ENCODE results near the gene FAM180A. TPM values are rescaled to one million over a fixed set of nuclear protein-coding genes. Genes with fewer than 3 reads are reported as not detected.

Gene FAM180A
- total and polyA plus RNA-seq, 9 of the 15 experiments (the other 6 are each of a cell fraction or from before 2014, with no cell fraction given) = not detected

DNA sequence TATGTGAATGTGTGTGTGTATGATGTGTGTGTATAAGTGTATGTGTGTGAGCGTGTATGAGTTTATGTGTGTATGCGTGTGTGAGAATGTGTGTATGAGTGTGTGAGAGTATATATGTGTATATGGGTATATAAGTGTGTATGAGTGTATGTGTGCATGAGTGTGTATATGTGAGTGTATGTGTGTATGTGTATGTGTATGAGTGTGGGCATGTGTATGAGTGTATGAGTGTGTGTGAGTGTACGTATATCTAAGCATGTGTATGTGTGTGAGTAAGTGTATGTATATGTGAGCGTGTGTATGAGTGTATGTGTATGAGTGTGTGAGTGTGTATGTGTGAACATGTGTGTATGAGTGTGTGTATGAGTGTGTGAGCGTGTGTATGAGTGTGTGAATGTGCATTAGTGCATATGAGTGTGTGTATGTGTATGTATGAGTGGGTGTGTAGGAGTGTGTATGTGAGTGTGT is 33.5 kb downstream of the FAM180A start (continued):
- peak; percentile 56 to 65; a peak in 2 of 4 replicates for TF ChIP-seq MLLT1 (IDR thresholded peaks at IDR 0.05)
- TF ChIP-seq HDAC1 (IDR thresholded peaks at IDR 0.05) = 0 out of 4 replicates have a peak, but pooled peaks of 1 of the 2 experiments have one; percentile 12
- TF ChIP-seq ELF4 (CRISPR knock-in tag; IDR thresholded peaks at IDR 0.05) = peak; percentile 23; the same call in 1 of the 2 replicates
- TF ChIP-seq TRIM24 (IDR thresholded peaks at IDR 0.05) = peak in 1 of 2 experiments; percentile 27; a peak in 1 of 4 replicates
- TF ChIP-seq, protein P1, sequence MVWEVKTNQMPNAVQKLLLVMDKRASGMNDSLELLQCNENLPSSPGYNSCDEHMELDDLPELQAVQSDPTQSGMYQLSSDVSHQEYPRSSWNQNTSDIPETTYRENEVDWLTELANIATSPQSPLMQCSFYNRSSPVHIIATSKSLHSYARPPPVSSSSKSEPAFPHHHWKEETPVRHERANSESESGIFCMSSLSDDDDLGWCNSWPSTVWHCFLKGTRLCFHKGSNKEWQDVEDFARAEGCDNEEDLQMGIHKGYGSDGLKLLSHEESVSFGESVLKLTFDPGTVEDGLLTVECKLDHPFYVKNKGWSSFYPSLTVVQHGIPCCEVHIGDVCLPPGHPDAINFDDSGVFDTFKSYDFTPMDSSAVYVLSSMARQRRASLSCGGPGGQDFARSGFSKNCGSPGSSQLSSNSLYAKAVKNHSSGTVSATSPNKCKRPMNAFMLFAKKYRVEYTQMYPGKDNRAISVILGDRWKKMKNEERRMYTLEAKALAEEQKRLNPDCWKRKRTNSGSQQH (CRISPR knock-in tag; IDR thresholded peaks at IDR 0.05) = peak; percentile 56; the same call in 1 of the 2 replicates
- peak; percentile 74; the same call in 1 of the 2 replicates for TF ChIP-seq LARP7 (IDR thresholded peaks at IDR 0.05)
- TF ChIP-seq SIX5 (IDR thresholded peaks at IDR 0.05; ENCODE audit: borderline replicate concordance in 1 of 2, insufficient read depth in 1 of 2, low read depth in 1 of 2, low read length in 2 of 2) = no peak
- TF ChIP-seq POLR2B (IDR thresholded peaks at IDR 0.05; ENCODE audit: low read depth, partially characterized antibody) = no peak
- TF ChIP-seq, protein P2, sequence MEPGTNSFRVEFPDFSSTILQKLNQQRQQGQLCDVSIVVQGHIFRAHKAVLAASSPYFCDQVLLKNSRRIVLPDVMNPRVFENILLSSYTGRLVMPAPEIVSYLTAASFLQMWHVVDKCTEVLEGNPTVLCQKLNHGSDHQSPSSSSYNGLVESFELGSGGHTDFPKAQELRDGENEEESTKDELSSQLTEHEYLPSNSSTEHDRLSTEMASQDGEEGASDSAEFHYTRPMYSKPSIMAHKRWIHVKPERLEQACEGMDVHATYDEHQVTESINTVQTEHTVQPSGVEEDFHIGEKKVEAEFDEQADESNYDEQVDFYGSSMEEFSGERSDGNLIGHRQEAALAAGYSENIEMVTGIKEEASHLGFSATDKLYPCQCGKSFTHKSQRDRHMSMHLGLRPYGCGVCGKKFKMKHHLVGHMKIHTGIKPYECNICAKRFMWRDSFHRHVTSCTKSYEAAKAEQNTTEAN (CRISPR knock-in tag; IDR thresholded peaks at IDR 0.05) = peak; percentile 99
- TF ChIP-seq ZNF408 (CRISPR knock-in tag; IDR thresholded peaks at IDR 0.05; ENCODE audit: low read depth) = no peak
- peak; percentile 19; the same call in 1 of the 2 replicates for TF ChIP-seq BCOR (IDR thresholded peaks at IDR 0.05)
- TF ChIP-seq, protein P3, sequence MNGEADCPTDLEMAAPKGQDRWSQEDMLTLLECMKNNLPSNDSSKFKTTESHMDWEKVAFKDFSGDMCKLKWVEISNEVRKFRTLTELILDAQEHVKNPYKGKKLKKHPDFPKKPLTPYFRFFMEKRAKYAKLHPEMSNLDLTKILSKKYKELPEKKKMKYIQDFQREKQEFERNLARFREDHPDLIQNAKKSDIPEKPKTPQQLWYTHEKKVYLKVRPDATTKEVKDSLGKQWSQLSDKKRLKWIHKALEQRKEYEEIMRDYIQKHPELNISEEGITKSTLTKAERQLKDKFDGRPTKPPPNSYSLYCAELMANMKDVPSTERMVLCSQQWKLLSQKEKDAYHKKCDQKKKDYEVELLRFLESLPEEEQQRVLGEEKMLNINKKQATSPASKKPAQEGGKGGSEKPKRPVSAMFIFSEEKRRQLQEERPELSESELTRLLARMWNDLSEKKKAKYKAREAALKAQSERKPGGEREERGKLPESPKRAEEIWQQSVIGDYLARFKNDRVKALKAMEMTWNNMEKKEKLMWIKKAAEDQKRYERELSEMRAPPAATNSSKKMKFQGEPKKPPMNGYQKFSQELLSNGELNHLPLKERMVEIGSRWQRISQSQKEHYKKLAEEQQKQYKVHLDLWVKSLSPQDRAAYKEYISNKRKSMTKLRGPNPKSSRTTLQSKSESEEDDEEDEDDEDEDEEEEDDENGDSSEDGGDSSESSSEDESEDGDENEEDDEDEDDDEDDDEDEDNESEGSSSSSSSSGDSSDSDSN (IDR thresholded peaks at IDR 0.05; ENCODE audit: borderline replicate concordance in 1 of 2, low read depth in 2 of 2, low read length in 2 of 2) = no peak
- TF ChIP-seq HLTF (IDR thresholded peaks at IDR 0.05) = 0 out of 2 replicates have a peak, but pooled peaks have one; percentile 58
- peak; percentile 35; the same call in 1 of the 2 replicates for TF ChIP-seq SMARCA5 (IDR thresholded peaks at IDR 0.05)
- TF ChIP-seq, protein P4, sequence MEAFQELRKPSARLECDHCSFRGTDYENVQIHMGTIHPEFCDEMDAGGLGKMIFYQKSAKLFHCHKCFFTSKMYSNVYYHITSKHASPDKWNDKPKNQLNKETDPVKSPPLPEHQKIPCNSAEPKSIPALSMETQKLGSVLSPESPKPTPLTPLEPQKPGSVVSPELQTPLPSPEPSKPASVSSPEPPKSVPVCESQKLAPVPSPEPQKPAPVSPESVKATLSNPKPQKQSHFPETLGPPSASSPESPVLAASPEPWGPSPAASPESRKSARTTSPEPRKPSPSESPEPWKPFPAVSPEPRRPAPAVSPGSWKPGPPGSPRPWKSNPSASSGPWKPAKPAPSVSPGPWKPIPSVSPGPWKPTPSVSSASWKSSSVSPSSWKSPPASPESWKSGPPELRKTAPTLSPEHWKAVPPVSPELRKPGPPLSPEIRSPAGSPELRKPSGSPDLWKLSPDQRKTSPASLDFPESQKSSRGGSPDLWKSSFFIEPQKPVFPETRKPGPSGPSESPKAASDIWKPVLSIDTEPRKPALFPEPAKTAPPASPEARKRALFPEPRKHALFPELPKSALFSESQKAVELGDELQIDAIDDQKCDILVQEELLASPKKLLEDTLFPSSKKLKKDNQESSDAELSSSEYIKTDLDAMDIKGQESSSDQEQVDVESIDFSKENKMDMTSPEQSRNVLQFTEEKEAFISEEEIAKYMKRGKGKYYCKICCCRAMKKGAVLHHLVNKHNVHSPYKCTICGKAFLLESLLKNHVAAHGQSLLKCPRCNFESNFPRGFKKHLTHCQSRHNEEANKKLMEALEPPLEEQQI (IDR thresholded peaks at IDR 0.05) = no peak

Data from K562 (cell line).